GM23338 (cell line): ENCODE measurements around the gene LPAR6.

ENCODE experiments used
- CREB1 ChIP-seq: fragments of 250-450 bp; sonication (Bioruptor Pico); IDR thresholded peaks from 2 replicates; pipeline ENCODE4 v1.5.0; 2020; ENCODE audit warnings: low read depth, mild to moderate bottlenecking, moderate library complexity
- EZH2 ChIP-seq: fragments of 200-600 bp; sonication (generic); IDR thresholded peaks from one replicate; pipeline ENCODE4 v1.8.0; 2017; ENCODE audit warnings: antibody characterized with exemption, mild to moderate bottlenecking, low read depth; ENCODE audit not compliant: unreplicated experiment
- EZH2phosphoT487 ChIP-seq: fragments of 200-600 bp; sonication (generic); IDR thresholded peaks from one replicate; pipeline ENCODE4 v1.8.1; 2018; ENCODE audit warnings: antibody characterized with exemption; ENCODE audit not compliant: unreplicated experiment
- JUNB ChIP-seq: IDR thresholded peaks from one replicate; pipeline ENCODE4 v1.6.1; 2016; ENCODE audit warnings: antibody characterized with exemption; ENCODE audit not compliant: unreplicated experiment
- POLR2AphosphoS5 ChIP-seq: IDR thresholded peaks from 2 replicates; pipeline ENCODE4 v1.6.1; 2016; ENCODE audit warnings: antibody characterized with exemption, low read depth
- STAT1 ChIP-seq: IDR thresholded peaks from one replicate; pipeline ENCODE4 v1.6.1; 2016; ENCODE audit warnings: antibody characterized with exemption; ENCODE audit not compliant: unreplicated experiment
- TF ChIP-seq, protein P1 (sequence below), 2 experiments: fragments of 200-600 bp in 1 of 2; sonication (generic) in 1 of 2; conservative IDR thresholded peaks; 2 replicates each; pipeline versions ENCODE4 v1.5.1 to v1.6.1; 2016 to 2017; ENCODE audit warnings: antibody characterized with exemption in 2 of 2, low read depth in 2 of 2, mild to moderate bottlenecking in 2 of 2, moderate library complexity in 1 of 2
- TF ChIP-seq, protein P2 (sequence below): IDR thresholded peaks from one replicate; pipeline ENCODE4 v1.6.1; 2018; ENCODE audit warnings: antibody characterized with exemption; ENCODE audit not compliant: unreplicated experiment

DNA sequence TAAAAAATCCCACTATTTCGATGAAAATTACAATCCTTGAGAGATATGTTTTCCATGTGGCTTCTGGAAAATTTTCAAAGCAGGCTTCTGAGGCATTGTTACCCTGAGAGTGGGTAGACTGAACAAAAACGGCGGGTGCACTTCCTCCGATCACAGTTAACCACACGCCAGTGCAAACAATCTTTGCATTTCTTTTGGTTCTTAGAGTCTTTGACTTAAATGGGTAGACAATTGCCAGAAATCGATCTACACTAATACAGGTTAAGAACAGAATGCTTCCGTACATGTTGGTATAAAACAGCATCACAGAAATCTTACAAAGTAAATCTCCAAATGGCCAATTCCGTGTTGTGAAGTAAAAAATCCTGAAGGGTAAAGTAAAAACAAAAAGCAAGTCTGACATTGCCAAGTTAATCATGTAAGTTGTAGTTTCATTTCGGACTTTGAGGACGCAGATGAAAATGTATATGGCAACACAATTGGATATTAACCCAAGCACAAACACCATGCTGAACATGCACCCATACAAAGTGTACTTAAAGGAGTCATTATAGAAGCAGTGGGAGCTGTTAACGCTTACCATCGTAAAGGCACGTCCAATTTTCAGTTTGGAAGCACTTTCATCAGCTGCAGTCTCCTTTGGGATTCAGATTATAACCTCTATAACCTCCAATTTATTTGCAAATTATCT is 927 bp downstream of the LPAR6 start:
- TF ChIP-seq, protein P1, sequence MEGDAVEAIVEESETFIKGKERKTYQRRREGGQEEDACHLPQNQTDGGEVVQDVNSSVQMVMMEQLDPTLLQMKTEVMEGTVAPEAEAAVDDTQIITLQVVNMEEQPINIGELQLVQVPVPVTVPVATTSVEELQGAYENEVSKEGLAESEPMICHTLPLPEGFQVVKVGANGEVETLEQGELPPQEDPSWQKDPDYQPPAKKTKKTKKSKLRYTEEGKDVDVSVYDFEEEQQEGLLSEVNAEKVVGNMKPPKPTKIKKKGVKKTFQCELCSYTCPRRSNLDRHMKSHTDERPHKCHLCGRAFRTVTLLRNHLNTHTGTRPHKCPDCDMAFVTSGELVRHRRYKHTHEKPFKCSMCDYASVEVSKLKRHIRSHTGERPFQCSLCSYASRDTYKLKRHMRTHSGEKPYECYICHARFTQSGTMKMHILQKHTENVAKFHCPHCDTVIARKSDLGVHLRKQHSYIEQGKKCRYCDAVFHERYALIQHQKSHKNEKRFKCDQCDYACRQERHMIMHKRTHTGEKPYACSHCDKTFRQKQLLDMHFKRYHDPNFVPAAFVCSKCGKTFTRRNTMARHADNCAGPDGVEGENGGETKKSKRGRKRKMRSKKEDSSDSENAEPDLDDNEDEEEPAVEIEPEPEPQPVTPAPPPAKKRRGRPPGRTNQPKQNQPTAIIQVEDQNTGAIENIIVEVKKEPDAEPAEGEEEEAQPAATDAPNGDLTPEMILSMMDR (conservative IDR thresholded peaks at IDR 0.05; ENCODE audit: low read depth in 2 of 2): no peak
- TF ChIP-seq, protein P2, sequence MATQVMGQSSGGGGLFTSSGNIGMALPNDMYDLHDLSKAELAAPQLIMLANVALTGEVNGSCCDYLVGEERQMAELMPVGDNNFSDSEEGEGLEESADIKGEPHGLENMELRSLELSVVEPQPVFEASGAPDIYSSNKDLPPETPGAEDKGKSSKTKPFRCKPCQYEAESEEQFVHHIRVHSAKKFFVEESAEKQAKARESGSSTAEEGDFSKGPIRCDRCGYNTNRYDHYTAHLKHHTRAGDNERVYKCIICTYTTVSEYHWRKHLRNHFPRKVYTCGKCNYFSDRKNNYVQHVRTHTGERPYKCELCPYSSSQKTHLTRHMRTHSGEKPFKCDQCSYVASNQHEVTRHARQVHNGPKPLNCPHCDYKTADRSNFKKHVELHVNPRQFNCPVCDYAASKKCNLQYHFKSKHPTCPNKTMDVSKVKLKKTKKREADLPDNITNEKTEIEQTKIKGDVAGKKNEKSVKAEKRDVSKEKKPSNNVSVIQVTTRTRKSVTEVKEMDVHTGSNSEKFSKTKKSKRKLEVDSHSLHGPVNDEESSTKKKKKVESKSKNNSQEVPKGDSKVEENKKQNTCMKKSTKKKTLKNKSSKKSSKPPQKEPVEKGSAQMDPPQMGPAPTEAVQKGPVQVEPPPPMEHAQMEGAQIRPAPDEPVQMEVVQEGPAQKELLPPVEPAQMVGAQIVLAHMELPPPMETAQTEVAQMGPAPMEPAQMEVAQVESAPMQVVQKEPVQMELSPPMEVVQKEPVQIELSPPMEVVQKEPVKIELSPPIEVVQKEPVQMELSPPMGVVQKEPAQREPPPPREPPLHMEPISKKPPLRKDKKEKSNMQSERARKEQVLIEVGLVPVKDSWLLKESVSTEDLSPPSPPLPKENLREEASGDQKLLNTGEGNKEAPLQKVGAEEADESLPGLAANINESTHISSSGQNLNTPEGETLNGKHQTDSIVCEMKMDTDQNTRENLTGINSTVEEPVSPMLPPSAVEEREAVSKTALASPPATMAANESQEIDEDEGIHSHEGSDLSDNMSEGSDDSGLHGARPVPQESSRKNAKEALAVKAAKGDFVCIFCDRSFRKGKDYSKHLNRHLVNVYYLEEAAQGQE: no peak
- no peak for TF ChIP-seq EZH2
- no peak for TF ChIP-seq EZH2phosphoT487
- TF ChIP-seq POLR2AphosphoS5: no peak
- TF ChIP-seq JUNB: no peak
- TF ChIP-seq CREB1: no peak
- TF ChIP-seq STAT1: no peak
